Neural cell (in vitro differentiated cells): ENCODE results near the gene STK24. TPM values are rescaled to one million over a fixed set of nuclear protein-coding genes. Genes with fewer than 3 reads are reported as not detected.

Experiments used
- H2AFZ ChIP-seq: fragments of 200-600, 300-800 bp; sonication (generic), shearing (Covaris generic); 2 replicates; pipeline ENCODE4 v1.6.0; 2014; ENCODE audit warnings: low read depth, mild to moderate bottlenecking, antibody characterized with exemption, low read length, moderate library complexity
- H3F3A ChIP-seq: fragments of 200-600 bp; shearing (Covaris generic); 2 replicates; pipeline ENCODE4 v1.6.1; 2016; ENCODE audit warnings: mild to moderate bottlenecking, moderate library complexity, mixed read lengths, antibody characterized with exemption, low read length; ENCODE audit not compliant: insufficient read depth, poor library complexity, severe bottlenecking
- H3K27ac ChIP-seq: fragments of 200-600, 300-800 bp; sonication (generic), shearing (Covaris generic); 2 replicates; pipeline ENCODE4 v1.5.1; 2014; ENCODE audit warnings: mild to moderate bottlenecking, low read length, moderate library complexity
- H3K27me3 ChIP-seq: fragments of 300-800, 200-600 bp; sonication (generic), shearing (Covaris generic); 2 replicates; pipeline ENCODE4 v1.6.0; 2014; ENCODE audit warnings: mild to moderate bottlenecking, low read depth, low read length, moderate library complexity; ENCODE audit not compliant: insufficient read depth
- H3K36me3 ChIP-seq: fragments of 300-800, 200-600 bp; sonication (generic), shearing (Covaris generic); 2 replicates; pipeline ENCODE4 v1.5.1; 2014; ENCODE audit warnings: mild to moderate bottlenecking, antibody characterized with exemption, low read length, moderate library complexity; ENCODE audit not compliant: insufficient read depth
- H3K4me2 ChIP-seq: fragments of 300-800, 200-600 bp; sonication (generic), shearing (Covaris generic); 2 replicates; pipeline ENCODE4 v1.6.0; 2014; ENCODE audit warnings: mild to moderate bottlenecking, low read length
- H3K4me3 ChIP-seq: fragments of 300-800, 200-600 bp; sonication (generic), shearing (Covaris generic); 2 replicates; pipeline ENCODE4 v1.5.1; 2014; ENCODE audit warnings: mild to moderate bottlenecking, low read length, moderate library complexity
- H3K79me2 ChIP-seq: fragments of 200-600 bp; shearing (Covaris generic); replicated peaks from 2 replicates; pipeline ENCODE4 v1.6.0; 2014; ENCODE audit warnings: mild to moderate bottlenecking, low read length, moderate library complexity; ENCODE audit not compliant: insufficient read depth
- H3K9ac ChIP-seq: fragments of 300-800, 200-600 bp; sonication (generic), shearing (Covaris generic); 2 replicates; pipeline ENCODE4 v1.6.1; 2016; ENCODE audit warnings: mild to moderate bottlenecking, low read length, mixed read lengths
- H3K9me2 ChIP-seq: fragments of 200-600 bp; shearing (Covaris generic); 2 replicates; pipeline ENCODE4 v1.6.1; 2016; ENCODE audit warnings: mild to moderate bottlenecking, low read length, mixed read lengths; ENCODE audit not compliant: insufficient read depth
- H3K9me3 ChIP-seq: fragments of 200-600, 300-800 bp; sonication (generic), shearing (Covaris generic); 2 replicates; pipeline ENCODE4 v1.6.1; 2016; ENCODE audit warnings: mild to moderate bottlenecking, mixed run types, low read length, moderate library complexity, mixed read lengths
- H4K20me1 ChIP-seq: fragments of 200-600 bp; shearing (Covaris generic); 2 replicates; pipeline ENCODE4 v1.6.1; 2016; ENCODE audit warnings: mild to moderate bottlenecking, mixed run types; ENCODE audit not compliant: insufficient read depth
- CTCF ChIP-seq: fragments of 450-650 bp; IDR thresholded peaks from 2 replicates; pipeline ENCODE4 v1.5.1; 2014; ENCODE audit warnings: antibody characterized with exemption, mild to moderate bottlenecking, moderate library complexity; ENCODE audit not compliant: poor library complexity, severe bottlenecking
- EP300 ChIP-seq: fragments of 450-650 bp; conservative IDR thresholded peaks from 2 replicates; pipeline ENCODE4 v1.6.1; 2014; ENCODE audit warnings: antibody characterized with exemption, mild to moderate bottlenecking, moderate library complexity; ENCODE audit not compliant: poor library complexity, severe bottlenecking
- MXI1 ChIP-seq: fragments of 450-650 bp; conservative IDR thresholded peaks from 2 replicates; pipeline ENCODE4 v1.6.1; 2014; ENCODE audit warnings: antibody characterized with exemption, mild to moderate bottlenecking; ENCODE audit not compliant: poor library complexity, severe bottlenecking
- POLR2AphosphoS5 ChIP-seq: IDR thresholded peaks from 2 replicates; pipeline ENCODE4 v1.6.1; 2012
- RAD21 ChIP-seq: fragments of 450-650 bp; conservative IDR thresholded peaks from 2 replicates; pipeline ENCODE4 v1.6.1; 2014; ENCODE audit warnings: antibody characterized with exemption, mild to moderate bottlenecking, moderate library complexity
- REST ChIP-seq: IDR thresholded peaks from 2 replicates; pipeline ENCODE4 v1.6.1; 2012; ENCODE audit warnings: borderline replicate concordance
- SMC3 ChIP-seq: fragments of 450-650 bp; conservative IDR thresholded peaks from 2 replicates; pipeline ENCODE4 v1.6.1; 2014; ENCODE audit warnings: antibody characterized with exemption, mild to moderate bottlenecking, moderate library complexity; ENCODE audit not compliant: poor library complexity
- polyA plus RNA-seq: library from polyadenylated mRNA; depleted of rRNA; stranded (reverse); fragments of >200 nt; gene quantifications from 2 replicates; pipeline ENCODE4 v1.2.3, GENCODE V29; 2014

STK24 gene
- polyA plus RNA-seq, 1 donor from 2014 or later = 66.0 TPM

GRCh38 chr13:98419786-98420553, 156.9 kb downstream of the STK24 start:
- no peaks in the 10 kb centered on the region for H3K9me3 ChIP-seq
- H3F3A ChIP-seq = no peaks in the 10 kb centered on the region
- peaks cover 13% of the 10 kb centered on the region for H3K36me3 ChIP-seq
- H3K27me3 ChIP-seq = no peaks in the 10 kb centered on the region
- H3K79me2 ChIP-seq = no peaks in the 10 kb centered on the region
- H3K4me2 ChIP-seq = no peak overlapping the region
- H3K4me3 ChIP-seq = no peak overlapping the region
- TF ChIP-seq CTCF (no peak), REST (no peak), MXI1 (no peak), RAD21 (no peak), EP300 (no peak)
- H3K9me2 ChIP-seq = no peaks in the 10 kb centered on the region
- no peak overlapping the region for H3K27ac ChIP-seq
- no peak overlapping the region for H2AFZ ChIP-seq
- no peak overlapping the region for H3K9ac ChIP-seq
- H4K20me1 ChIP-seq = no peaks in the 10 kb centered on the region

GRCh38 chr13:98416408-98416807, 160.5 kb downstream of the STK24 start:
- H3K4me2 ChIP-seq = no peak overlapping the region
- no peaks in the 10 kb centered on the region for H3K27me3 ChIP-seq
- H3K4me3 ChIP-seq = no peak overlapping the region
- no peaks in the 10 kb centered on the region for H3F3A ChIP-seq
- no peaks in the 10 kb centered on the region for H4K20me1 ChIP-seq
- no peak overlapping the region for H3K27ac ChIP-seq
- no peak overlapping the region for H3K9ac ChIP-seq
- peaks cover 6% of the 10 kb centered on the region for H3K36me3 ChIP-seq
- H3K9me3 ChIP-seq = no peaks in the 10 kb centered on the region
- TF ChIP-seq POLR2AphosphoS5 (no peak), CTCF (no peak), MXI1 (no peak), EP300 (no peak), SMC3 (no peak)
- H2AFZ ChIP-seq = no peak overlapping the region
- no peaks in the 10 kb centered on the region for H3K9me2 ChIP-seq
- no peaks in the 10 kb centered on the region for H3K79me2 ChIP-seq
